Stimulated activated CD4-positive, alpha-beta T cell treated with anti-CD3 and anti-CD28 coated beads, Interleukin-1b, Interleukin-23, amount 100 ng/mL, for 1 hour (primary cell): ENCODE data around the gene WSCD2.
"Not testable (repeated sequence)": the region's sequence is repeated elsewhere in the genome, so short reads cannot be mapped to it uniquely, and the experiment has no call there.

Experiments
- DNase-seq, 2 donors: peaks; one replicate each; pipeline ENCODE4 v3.0.0-alpha.2; 2020; ENCODE audit warnings: low read depth in 2 of 2

WSCD2 gene

DNA sequence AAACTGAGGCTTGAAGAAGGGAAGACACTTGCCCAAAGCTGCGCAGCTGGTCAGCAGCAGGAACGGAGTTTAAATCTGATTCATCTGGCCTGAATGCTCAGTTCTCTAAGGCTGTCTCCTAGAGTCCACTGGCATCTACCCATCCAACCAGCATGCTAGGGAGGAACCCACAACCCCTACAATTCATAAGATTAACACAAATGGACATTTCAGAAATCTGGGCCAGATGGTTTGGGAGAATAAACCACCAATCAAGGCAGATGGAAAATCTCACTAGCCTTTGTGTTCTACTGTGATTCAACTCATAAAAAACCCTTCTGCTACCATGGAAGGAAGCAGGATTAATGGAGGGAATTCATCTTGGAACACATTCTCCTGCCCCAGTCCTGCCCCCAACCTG lies 67.8 kb downstream of the WSCD2 start:
- DNase-seq, result no peak

- DNase-seq, result no peak
These were observed 69.0 kb downstream of the WSCD2 start for GRCh38 chr12:108198043-108198442.

- DNase-seq, result no peak
These were observed 70.0 kb downstream of the WSCD2 start for GRCh38 chr12:108199106-108199505.

DNA sequence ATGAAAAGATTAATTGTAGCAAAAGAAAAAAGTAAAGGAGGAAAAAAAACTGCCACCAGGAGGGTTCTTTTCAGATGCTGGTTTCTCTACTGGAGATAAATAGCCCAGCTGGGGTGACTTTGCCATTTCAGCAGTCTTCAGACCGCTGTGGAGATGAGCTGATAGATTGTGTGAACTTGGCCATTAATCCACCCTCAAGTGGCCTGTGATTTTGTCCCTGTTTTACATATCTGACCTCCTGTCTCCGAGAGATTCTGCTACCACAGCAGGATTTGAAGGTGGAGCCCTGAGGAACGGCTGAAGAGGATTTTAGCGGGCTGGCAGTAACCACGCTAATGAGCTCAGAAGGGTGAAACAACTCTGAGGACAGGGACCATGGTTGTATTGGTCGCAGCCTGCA lies 72.7 kb downstream of the WSCD2 start:
- no peak for DNase-seq

- no peak for DNase-seq
These were observed 75.3 kb downstream of the WSCD2 start for GRCh38 chr12:108204117-108204987.

DNA sequence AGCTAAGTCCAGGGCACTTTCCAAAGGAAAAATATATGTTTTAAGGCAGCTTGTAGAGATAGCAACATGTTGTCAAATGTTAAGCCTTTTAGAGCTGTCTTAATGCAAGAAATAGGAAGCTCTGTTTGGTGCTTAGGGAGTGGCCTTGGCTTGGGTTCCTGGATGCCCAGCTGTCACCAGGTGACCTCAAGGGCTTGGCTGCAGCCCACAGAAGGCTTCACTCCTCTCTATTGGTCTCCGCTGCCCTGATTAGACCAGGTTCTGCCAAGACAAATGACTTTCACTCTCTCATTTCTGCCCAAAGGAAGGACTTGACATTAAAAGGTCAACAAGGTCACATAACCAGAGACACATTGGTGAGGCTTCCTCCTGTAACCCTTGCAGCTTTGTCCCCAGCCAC lies 76.8 kb downstream of the WSCD2 start:
- DNase-seq, result no peak

GRCh38 chr12:108207791-108208730 lies 79.0 kb downstream of the WSCD2 start:
- no peak for DNase-seq

GRCh38 chr12:108210001-108210400 lies 80.9 kb downstream of the WSCD2 start:
- DNase-seq, result no peak

GRCh38 chr12:108211157-108211556 lies 82.1 kb downstream of the WSCD2 start:
- DNase-seq, result no peak

DNA sequence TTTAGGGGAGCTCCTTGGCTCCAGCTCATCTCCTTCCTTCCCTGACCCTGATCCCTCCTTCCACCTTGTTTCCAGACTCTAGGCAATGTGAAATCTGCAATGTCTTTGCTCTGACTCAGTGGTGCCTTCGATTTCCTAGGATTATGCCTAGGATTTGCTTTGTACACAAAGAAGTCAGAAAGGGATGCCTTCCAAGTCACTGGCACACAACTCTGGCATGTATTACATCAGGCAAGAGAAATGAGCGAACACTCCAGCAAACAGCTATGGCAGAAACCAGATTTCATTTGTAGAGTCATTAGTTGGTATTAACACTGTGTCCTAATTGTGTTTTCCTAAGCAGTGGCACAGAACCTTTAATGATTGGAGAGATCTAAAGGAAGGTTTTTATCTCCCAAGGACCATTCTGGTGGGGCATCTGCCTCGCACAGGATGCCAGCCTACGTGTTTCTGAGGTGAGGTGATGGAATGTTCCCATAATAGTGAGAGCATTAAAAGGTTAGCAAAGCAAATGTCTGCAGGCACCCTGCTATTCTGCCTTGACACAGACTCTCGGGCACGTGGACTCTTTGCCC lies 84.9 kb downstream of the WSCD2 start:
- DNase-seq, result no peak

DNA sequence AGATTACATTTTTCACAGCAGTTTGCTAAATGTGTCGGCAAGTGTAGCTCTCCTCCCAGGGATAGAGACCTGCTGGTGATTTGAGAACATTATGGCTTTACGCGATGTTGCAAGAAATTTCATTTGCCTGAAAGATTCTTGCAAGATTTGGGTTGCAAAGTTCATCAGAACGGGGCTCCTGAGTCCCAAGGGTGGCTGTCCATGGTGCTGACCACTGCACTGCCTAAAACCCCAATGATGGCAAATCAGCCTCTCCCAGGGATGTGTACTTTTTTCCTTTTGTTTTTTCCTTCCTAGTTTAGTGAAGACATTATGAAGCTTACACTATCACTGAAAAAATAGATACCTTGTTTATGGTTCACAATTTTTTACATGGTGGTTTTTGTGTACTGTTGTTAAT lies 85.4 kb downstream of the WSCD2 start:
- DNase-seq, result no peak

- DNase-seq, result no peak
These were observed 86.4 kb downstream of the WSCD2 start for GRCh38 chr12:108215458-108215857.

GRCh38 chr12:108218921-108219320 lies 89.8 kb downstream of the WSCD2 start:
- no peak for DNase-seq

DNA sequence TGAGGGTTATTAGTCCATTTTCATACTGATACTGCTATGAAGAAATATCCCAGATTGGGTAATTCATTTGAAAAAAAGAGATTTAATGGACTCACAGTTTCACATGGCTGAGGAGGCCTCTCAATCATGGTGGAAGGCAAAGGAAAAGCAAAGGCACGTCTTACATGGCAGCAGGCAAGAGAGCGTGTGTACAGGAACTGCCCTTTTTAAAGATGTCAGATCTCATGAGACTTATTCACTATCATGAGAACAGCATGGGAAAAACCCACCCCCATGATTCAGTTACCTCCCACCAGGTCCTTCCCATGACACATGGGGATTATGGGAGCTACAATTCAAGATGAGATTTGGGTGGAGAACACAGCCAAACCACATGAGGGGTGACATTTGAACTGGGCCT lies 96.0 kb downstream of the WSCD2 start:
- DNase-seq, result not testable (repeated sequence)

- no peak for DNase-seq
These were observed 97.8 kb downstream of the WSCD2 start for GRCh38 chr12:108226866-108227265.

GRCh38 chr12:108228746-108229145 lies 99.7 kb downstream of the WSCD2 start:
- no peak for DNase-seq

DNA sequence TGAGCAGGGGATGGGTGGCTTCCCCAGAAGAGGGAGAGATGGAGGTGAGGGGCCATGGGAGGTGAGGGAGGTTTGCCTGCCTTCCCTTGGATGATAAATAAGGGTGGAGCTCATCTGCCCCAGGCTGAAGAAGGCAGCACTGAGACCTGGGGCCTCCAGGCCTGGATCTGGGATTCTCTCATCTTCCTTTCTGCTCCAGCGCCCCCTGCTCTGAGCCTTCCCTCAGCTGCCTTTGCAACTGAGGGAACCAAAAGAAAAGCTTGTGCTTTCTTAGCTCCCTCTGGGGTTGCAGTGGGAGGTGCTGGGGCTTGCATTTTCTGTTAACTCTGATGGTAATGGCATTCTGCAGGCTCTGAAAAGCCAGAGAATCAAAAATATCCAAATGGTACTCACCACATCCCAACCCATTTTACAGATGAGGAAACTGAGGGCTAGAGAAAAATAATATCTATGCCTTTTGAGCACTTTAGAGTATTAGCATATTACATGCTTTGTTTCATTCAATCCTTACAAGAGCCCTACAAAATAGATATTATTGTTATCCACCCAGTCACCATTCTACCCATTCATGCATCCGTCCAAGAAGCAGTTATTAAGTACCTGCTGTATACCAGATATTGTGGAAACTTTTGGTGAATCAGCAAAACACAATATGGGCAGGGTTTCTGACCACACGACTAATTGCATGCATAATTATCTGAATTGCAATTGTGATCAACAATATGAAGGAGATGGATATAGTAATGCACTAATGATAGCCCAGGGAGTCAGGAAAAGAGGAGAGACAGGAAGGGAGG lies 102.2 kb downstream of the WSCD2 start:
- DNase-seq, result no peak

DNA sequence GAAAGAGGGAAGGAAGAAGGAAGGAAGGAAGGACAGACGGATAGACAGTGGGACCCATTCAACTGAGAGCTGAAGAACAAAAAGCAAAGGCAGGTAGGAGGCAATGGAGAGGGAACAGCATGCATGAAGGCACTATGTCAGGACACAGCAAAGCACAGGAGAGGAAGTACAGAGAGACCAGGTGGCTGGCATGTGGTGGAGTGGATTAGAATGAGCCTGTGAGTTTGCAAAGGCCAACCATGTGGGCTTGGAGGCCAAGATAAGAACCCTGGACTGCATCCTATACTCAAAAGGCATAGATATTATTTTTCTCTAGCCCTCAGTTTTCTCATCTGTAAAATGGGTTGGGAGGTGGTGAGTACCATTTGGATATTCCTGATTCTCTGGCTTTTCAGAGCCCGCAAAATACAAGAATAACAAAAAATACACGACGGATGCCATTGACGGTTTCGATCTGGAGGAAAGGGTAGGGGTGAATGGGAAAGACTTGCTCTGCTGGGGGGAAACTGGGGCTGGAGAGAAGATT lies 102.9 kb downstream of the WSCD2 start:
- no peak for DNase-seq

DNA sequence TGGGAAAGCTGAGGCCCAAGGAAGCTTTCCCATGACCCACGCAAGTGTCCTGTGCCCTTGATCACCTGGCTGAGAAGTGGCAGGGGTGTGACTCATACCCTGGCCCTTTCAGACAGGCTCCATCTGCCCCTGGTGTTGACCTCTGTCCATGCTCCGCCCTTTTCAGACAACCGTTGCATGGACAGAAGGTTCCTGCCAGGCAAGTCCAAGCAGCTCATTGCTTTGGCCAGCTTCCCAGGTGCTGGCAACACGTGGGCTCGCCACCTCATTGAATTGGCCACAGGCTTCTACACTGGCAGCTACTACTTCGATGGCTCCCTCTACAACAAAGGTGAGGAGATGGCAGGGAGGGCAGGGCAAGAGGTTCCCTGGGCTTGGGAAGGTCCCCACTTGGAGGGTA lies 103.5 kb downstream of the WSCD2 start:
- DNase-seq, result no peak

DNA sequence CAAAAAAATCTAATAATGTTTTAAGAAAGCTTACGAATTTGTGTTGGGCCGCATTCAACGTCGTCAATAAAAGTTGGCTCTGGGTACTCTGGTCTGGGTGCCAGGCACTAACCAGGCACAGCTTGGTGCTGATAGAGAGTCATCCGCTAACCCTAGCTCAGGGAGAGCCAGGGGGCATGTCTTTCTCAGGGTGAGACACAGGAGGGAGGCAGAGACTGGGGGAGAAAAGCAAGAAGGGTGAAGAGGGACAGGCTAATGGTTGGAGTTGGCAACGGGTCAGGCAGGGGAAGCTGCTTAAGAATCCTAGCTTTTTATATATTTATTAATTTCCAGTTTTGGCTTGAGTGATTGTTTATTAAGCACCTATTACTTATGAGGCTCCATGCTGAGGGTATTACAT lies 105.1 kb downstream of the WSCD2 start:
- DNase-seq, result no peak
